Mesodermal cell (in vitro differentiated cells): ENCODE results near the gene GASK1A.

Experiments used
- H3K27ac ChIP-seq: 2 replicates; pipeline ENCODE4 v1.7.0; 2013; ENCODE audit warnings: mild to moderate bottlenecking, low read depth, low read length, moderate library complexity; ENCODE audit not compliant: severe bottlenecking
- H3K36me3 ChIP-seq: 2 replicates; pipeline ENCODE4 v1.7.1; 2013; ENCODE audit warnings: mild to moderate bottlenecking, low read length, moderate library complexity; ENCODE audit not compliant: control insufficient read depth, insufficient read depth
- H3K4me1 ChIP-seq: one replicate; pipeline ENCODE4 v1.7.1; 2013; ENCODE audit warnings: mild to moderate bottlenecking, low read length; ENCODE audit not compliant: insufficient read depth, control insufficient read depth, poor library complexity, severe bottlenecking
- H3K4me3 ChIP-seq: 2 replicates; pipeline ENCODE4 v1.7.0; 2013; ENCODE audit warnings: low read length, control low read depth, mild to moderate bottlenecking; ENCODE audit not compliant: insufficient read depth, poor library complexity, severe bottlenecking; ENCODE audit errors: extremely low read depth
- H3K9me3 ChIP-seq: 2 replicates; pipeline ENCODE4 v1.7.1; 2013; ENCODE audit warnings: mild to moderate bottlenecking, low read length, moderate library complexity; ENCODE audit not compliant: control insufficient read depth
- WGBS, 2 experiments: methylation state at CpG; one replicate each; pipeline ENCODE4 v1.1.5; 2013; ENCODE audit warnings: missing lambda C conversion rate in 2 of 2; ENCODE audit not compliant: insufficient coverage in 2 of 2; 5-methylcytosine and 5-hydroxymethylcytosine counted together

GASK1A gene

GRCh38 chr3:43019006-43019809 is 40.1 kb downstream of the GASK1A start:
- H3K27ac ChIP-seq: no peak overlapping the region
- peaks cover 37% of the 10 kb centered on the region for H3K9me3 ChIP-seq
- H3K4me1 ChIP-seq: no peaks in the 10 kb centered on the region
- no peak overlapping the region for H3K4me3 ChIP-seq
- 71 to 82% methylated on average over 4 to 6 of the region's 6 CpGs for WGBS, 2 experiments
- no peaks in the 10 kb centered on the region for H3K36me3 ChIP-seq

- H3K27ac ChIP-seq: no peak overlapping the region
- H3K9me3 ChIP-seq: peaks cover 30% of the 10 kb centered on the region
- no peak overlapping the region for H3K4me3 ChIP-seq
- H3K4me1 ChIP-seq: no peaks in the 10 kb centered on the region
- H3K36me3 ChIP-seq: no peaks in the 10 kb centered on the region
Measured at GRCh38 chr3:43019826-43020225, 40.7 kb downstream of the GASK1A start.

GRCh38 chr3:43021186-43021585 is 42.1 kb downstream of the GASK1A start:
- Histone ChIP-seq H3K27ac (no peak overlapping the region), H3K9me3 (peaks cover 19% of the 10 kb centered on the region), H3K36me3 (no peaks in the 10 kb centered on the region), H3K4me1 (no peaks in the 10 kb centered on the region), H3K4me3 (no peak overlapping the region)
- WGBS, 2 experiments: 90 to 91% methylated on average over 2 of the region's 4 CpGs

GRCh38 chr3:43022121-43022520 is 43.0 kb downstream of the GASK1A start:
- 83% methylated on average over 1 of the region's 1 CpG; no CpG with 5 or more reads in 1 of the 2 experiments for WGBS, 2 experiments
- H3K4me1 ChIP-seq: no peaks in the 10 kb centered on the region
- H3K4me3 ChIP-seq: no peak overlapping the region

GRCh38 chr3:43023066-43023465 is 44.0 kb downstream of the GASK1A start:
- Histone ChIP-seq H3K9me3 (peaks cover 9% of the 10 kb centered on the region), H3K27ac (no peak overlapping the region), H3K36me3 (no peaks in the 10 kb centered on the region), H3K4me1 (no peaks in the 10 kb centered on the region), H3K4me3 (no peak overlapping the region)
- 83 to 85% methylated on average over 2 to 4 of the region's 4 CpGs for WGBS, 2 experiments

More at GRCh38 chr3:43022121-43022520, 43.0 kb downstream of the GASK1A start:
- no peak overlapping the region for H3K27ac ChIP-seq
- no peaks in the 10 kb centered on the region for H3K36me3 ChIP-seq
- peaks cover 10% of the 10 kb centered on the region for H3K9me3 ChIP-seq

- Histone ChIP-seq H3K27ac (no peak overlapping the region), H3K4me3 (no peak overlapping the region), H3K9me3 (peaks cover 9% of the 10 kb centered on the region), H3K36me3 (no peaks in the 10 kb centered on the region), H3K4me1 (no peaks in the 10 kb centered on the region)
- WGBS, 2 experiments: 72 to 75% methylated on average over 1 to 5 of the region's 5 CpGs
Measured at GRCh38 chr3:43023746-43024145, 44.6 kb downstream of the GASK1A start.

- Histone ChIP-seq H3K36me3 (no peaks in the 10 kb centered on the region), H3K4me1 (no peaks in the 10 kb centered on the region), H3K27ac (no peak overlapping the region), H3K4me3 (no peak overlapping the region), H3K9me3 (peaks cover 9% of the 10 kb centered on the region)
- WGBS, 2 experiments: 82 to 96% methylated on average over 4 to 6 of the region's 6 CpGs
Measured at GRCh38 chr3:43024181-43024885, 45.2 kb downstream of the GASK1A start.

GRCh38 chr3:43025423-43025822 is 46.3 kb downstream of the GASK1A start:
- H3K36me3 ChIP-seq: no peaks in the 10 kb centered on the region
- no peaks in the 10 kb centered on the region for H3K4me1 ChIP-seq
- peaks cover 9% of the 10 kb centered on the region for H3K9me3 ChIP-seq
- H3K27ac ChIP-seq: no peak overlapping the region
- WGBS, 2 experiments: 65 to 80% methylated on average over 3 to 5 of the region's 5 CpGs
- no peak overlapping the region for H3K4me3 ChIP-seq

- Histone ChIP-seq H3K36me3 (no peaks in the 10 kb centered on the region), H3K9me3 (no peaks in the 10 kb centered on the region), H3K4me3 (no peak overlapping the region), H3K27ac (no peak overlapping the region), H3K4me1 (no peaks in the 10 kb centered on the region)
- 63% methylated on average over 1 of the region's 1 CpG; no CpG with 5 or more reads in 1 of the 2 experiments for WGBS, 2 experiments
Measured at GRCh38 chr3:43028001-43028400, 48.9 kb downstream of the GASK1A start.

- H3K4me3 ChIP-seq: no peak overlapping the region
- H3K4me1 ChIP-seq: no peaks in the 10 kb centered on the region
- H3K27ac ChIP-seq: no peak overlapping the region
- H3K36me3 ChIP-seq: no peaks in the 10 kb centered on the region
- H3K9me3 ChIP-seq: no peaks in the 10 kb centered on the region
- WGBS, 2 experiments: 82 to 94% methylated on average over 2 to 3 of the region's 6 CpGs
Measured at GRCh38 chr3:43028678-43029490, 49.8 kb downstream of the GASK1A start.
